GM12878 (cell line): Measurements from ENCODE around the gene IFNLR1. TPM values are rescaled to one million over a fixed set of nuclear protein-coding genes. Genes with fewer than 3 reads are reported as not detected.

Source experiments
- ATAC-seq: fragments of 200-7000 bp; cut with Tn5 transposase; 3 replicates; pipeline ENCODE4 v1.9.1; 2020; ENCODE audit warnings: mild to moderate bottlenecking, moderate library complexity
- BruUV-seq: library from RNA; stranded (reverse); fragments of 400-500 nt; replicated peaks from 2 replicates; lab custom pipeline; 2021; lab: Mats Ljungman, UMichigan
- CTCF ChIA-PET: fragments of 300-600 bp; sonication (Branson Sonifier 250); formaldehyde crosslinking; extraction: SDS; loops from one replicate; lab custom pipeline; 2021; ENCODE audit warnings: inconsistent platforms; lab: Yijun Ruan, JAX
- POLR2A ChIA-PET: fragments of 350-600 bp; formaldehyde crosslinking; extraction: SDS; loops from one replicate; lab custom pipeline; 2021; ENCODE audit warnings: inconsistent platforms; lab: Charles Lee
- RAD21 ChIA-PET: fragments of 300-600 bp; sonication (Branson Sonifier 250); formaldehyde crosslinking; loops from one replicate; lab custom pipeline; 2023; ENCODE audit warnings: antibody characterized with exemption; ENCODE audit not compliant: unreplicated experiment; lab: Charles Lee
- SMC1A ChIA-PET: fragments of 300-600 bp; sonication (Branson Sonifier 250); formaldehyde crosslinking; loops from one replicate; lab custom pipeline; 2023; ENCODE audit not compliant: unreplicated experiment, uncharacterized antibody; lab: Charles Lee
- DNase-seq: peaks from one replicate; pipeline ENCODE4 v3.0.0-alpha.2; 2011; ENCODE audit warnings: low read depth, low spot score
- FAIRE-seq: peaks from 3 replicates; lab custom pipeline; 2011; peaks lifted over from hg19 to GRCh38; lab: Jason Lieb, UNC
- H2AFZ ChIP-seq: 2 replicates; pipeline ENCODE4 v1.6.0; 2011; ENCODE audit warnings: low read depth, low read length, control low read depth; ENCODE audit not compliant: control insufficient read depth
- H3K27ac ChIP-seq: 2 replicates; pipeline ENCODE4 v1.5.1; 2011; ENCODE audit warnings: control low read depth; ENCODE audit not compliant: control insufficient read depth, insufficient read depth
- H3K27me3 ChIP-seq, 2 experiments: replicated peaks in 1 of 2; 2 replicates each; pipeline versions ENCODE4 v1.6.0 to v1.6.1; 2011; ENCODE audit warnings: low read length in 1 of 2; ENCODE audit not compliant: control insufficient read depth in 2 of 2, insufficient read depth in 2 of 2
- H3K36me3 ChIP-seq, 2 experiments: 2 replicates each; pipeline ENCODE4 v1.5.1; 2011; ENCODE audit warnings: low read length in 1 of 2; ENCODE audit not compliant: control insufficient read depth in 2 of 2, insufficient read depth in 2 of 2
- H3K4me1 ChIP-seq: 2 replicates; pipeline ENCODE4 v1.6.1; 2011; ENCODE audit warnings: mild to moderate bottlenecking, low read length, moderate library complexity, mixed read lengths; ENCODE audit not compliant: control insufficient read depth, insufficient read depth
- H3K4me2 ChIP-seq: 2 replicates; pipeline ENCODE4 v1.6.0; 2011; ENCODE audit warnings: control low read depth; ENCODE audit not compliant: control insufficient read depth, insufficient read depth
- H3K4me3 ChIP-seq: fragments of 200-600 bp; sonication (generic); 2 replicates; pipeline ENCODE4 v1.5.1; 2016
- H3K79me2 ChIP-seq: 2 replicates; pipeline ENCODE4 v1.6.0; 2011; ENCODE audit warnings: low read length; ENCODE audit not compliant: control insufficient read depth, insufficient read depth
- H3K9ac ChIP-seq: 2 replicates; pipeline ENCODE4 v1.8.0; 2011; ENCODE audit warnings: low read length, control low read depth, mixed read lengths; ENCODE audit not compliant: control insufficient read depth, insufficient read depth
- H3K9me3 ChIP-seq: replicated peaks from 3 replicates; pipeline ENCODE4 v1.5.1; 2011; ENCODE audit warnings: mild to moderate bottlenecking, low read length; ENCODE audit not compliant: control insufficient read depth, insufficient read depth
- H4K20me1 ChIP-seq: 2 replicates; pipeline ENCODE4 v1.6.0; 2011; ENCODE audit not compliant: control insufficient read depth, insufficient read depth
- EGR1 ChIP-seq, 2 experiments: IDR thresholded peaks; 1 replicate in 1 of 2; 2 replicates in 1 of 2; pipeline ENCODE4 v1.6.1; 2011 to 2012; ENCODE audit warnings: low read depth in 2 of 2, low read length in 2 of 2, borderline replicate concordance in 1 of 2, mild to moderate bottlenecking in 1 of 2, moderate library complexity in 1 of 2
- JUND ChIP-seq: IDR thresholded peaks from 2 replicates; pipeline ENCODE4 v1.6.1; 2012; ENCODE audit warnings: low read depth, mild to moderate bottlenecking, low read length, improper control_type of control experiment, moderate library complexity
- KAT2A ChIP-seq: conservative IDR thresholded peaks from 2 replicates; pipeline ENCODE4 v1.6.1; 2011; ENCODE audit warnings: low read depth, low read length; ENCODE audit not compliant: control insufficient read depth
- MEF2A ChIP-seq: IDR thresholded peaks from 2 replicates; pipeline ENCODE4 v1.6.1; 2011; ENCODE audit warnings: low read depth, mild to moderate bottlenecking, low read length, moderate library complexity; ENCODE audit not compliant: insufficient read depth
- MEF2B ChIP-seq: fragments of 450-650 bp; IDR thresholded peaks from 2 replicates; pipeline ENCODE4 v1.6.1; 2018; ENCODE audit warnings: mild to moderate bottlenecking, moderate library complexity; ENCODE audit not compliant: partially characterized antibody, poor library complexity, severe bottlenecking
- NBN ChIP-seq: fragments of 450-650 bp; IDR thresholded peaks from 2 replicates; pipeline ENCODE4 v1.6.1; 2016
- SIX5 ChIP-seq: IDR thresholded peaks from 2 replicates; pipeline ENCODE4 v1.6.1; 2011; ENCODE audit warnings: mild to moderate bottlenecking, low read depth, low read length, moderate library complexity; ENCODE audit not compliant: severe bottlenecking
- SREBF1 ChIP-seq: IDR thresholded peaks from 2 replicates; pipeline ENCODE4 v1.6.1; 2012; ENCODE audit warnings: mild to moderate bottlenecking, low read length
- YY1 ChIP-seq: IDR thresholded peaks from 2 replicates; pipeline ENCODE4 v1.6.1; 2011; ENCODE audit warnings: low read depth, mild to moderate bottlenecking, low read length
- ZNF217 ChIP-seq: fragments of 450-650 bp; IDR thresholded peaks from 2 replicates; pipeline ENCODE4 v1.6.1; 2017; ENCODE audit warnings: antibody characterized with exemption, mild to moderate bottlenecking
- WGBS: methylation state at CpG from one replicate; pipeline ENCODE4 v1.1.6; 2016; ENCODE audit warnings: low lambda C conversion rate; ENCODE audit not compliant: insufficient replicate concordance, insufficient coverage; ENCODE audit errors: missing lambda C conversion rate; 5-methylcytosine and 5-hydroxymethylcytosine counted together
- in situ Hi-C: fragments of 300-500 bp; cut with MboI; formaldehyde crosslinking; loops from 9 replicates; pipeline ENCODE4 v1.14.3; 2018; ENCODE audit warnings: mixed read lengths
- intact Hi-C: fragments of 100-400 bp; cut with micrococcal nuclease; formaldehyde crosslinking; loops from one replicate; pipeline ENCODE4 v1.14.2; 2022; ENCODE audit not compliant: unreplicated experiment
- polyA plus RNA-seq, 11 experiments: library from polyadenylated mRNA; depleted of rRNA in 4 of 11; unstranded in 6 of 11; stranded (reverse) in 5 of 11; fragments of >200 nt; fragmentation: Nextera tagmentation in 4 of 11; fragmentation: Illumina TruSeq in 1 of 11; extraction: Ambion mirVana in 4 of 11; extraction: Trizol in 1 of 11; gene quantifications; 1 replicate in 1 of 11; 2 replicates in 10 of 11; pipeline versions ENCODE4 v1.2.1 to v1.2.3, GENCODE V29; 2011 to 2016; ENCODE audit warnings: inconsistent platforms in 2 of 11, missing spikeins in 2 of 11, low read depth in 1 of 11
- total RNA-seq, 4 experiments: library from RNA; depleted of rRNA in 3 of 4; stranded (reverse); fragments of >200 nt in 3 of 4; fragmentation: Illumina TruSeq in 1 of 4; extraction: Trizol in 1 of 4; gene quantifications; 2 replicates each; pipeline versions ENCODE4 v1.2.1 to v1.2.3, GENCODE V29; 2013 to 2021
- TF ChIP-seq, protein P1 (sequence below): IDR thresholded peaks from 2 replicates; pipeline ENCODE4 v1.6.1; 2012; ENCODE audit warnings: low read depth, low read length, improper control_type of control experiment
- TF ChIP-seq, protein P2 (sequence below): fragments of 450-650 bp; IDR thresholded peaks from 2 replicates; pipeline ENCODE4 v1.6.1; 2017; ENCODE audit warnings: borderline replicate concordance

IFNLR1 gene
- total and polyA plus RNA-seq, 10 of the 15 experiments (the other 5 are each of a cell fraction or from before 2014, with no cell fraction given): 0.31 to 5.6 (median 3.9) TPM

DNA sequence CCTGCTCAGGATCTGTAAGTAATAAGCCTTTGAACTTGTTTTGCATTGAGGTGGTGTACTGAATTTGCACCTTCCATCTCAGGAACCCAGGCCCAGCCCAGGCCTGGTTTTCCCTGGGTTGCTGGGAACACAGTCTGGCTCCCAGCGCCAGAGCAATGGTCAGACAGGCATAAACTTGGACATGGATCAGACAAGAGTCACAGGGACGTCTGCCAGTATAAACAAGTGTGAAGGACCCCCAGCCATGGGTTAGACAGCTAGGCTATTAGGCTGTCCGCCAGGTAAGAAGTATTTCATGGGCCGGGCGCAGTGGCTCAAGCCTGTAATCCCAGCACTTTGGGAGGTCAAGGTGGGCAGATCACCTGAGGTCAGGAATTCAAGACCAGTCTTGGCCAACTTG lies 5.5 kb downstream of the IFNLR1 start:
- ChIA-PET POLR2A (interaction anchor here (0.6 kb wide), 1 partner anchor 199 kb away, joined by 3 read pairs; no protein-coding TSS in a partner anchor), SMC1A (no interaction called here), CTCF (interaction anchor here (1.6 kb wide), 1 partner anchor 17 kb away, joined by 5 read pairs; no protein-coding TSS in a partner anchor)
- H2AFZ ChIP-seq: no peak overlapping the region
- no TSS peak for BruUV-seq
- no peaks in the 10 kb centered on the region; the same call in 1 of the 2 replicates for H3K79me2 ChIP-seq
- DNase-seq: no peak
- no peaks in the 10 kb centered on the region; a peak in 1 of 4 replicates for H3K36me3 ChIP-seq
- no peaks in the 10 kb centered on the region for H3K9me3 ChIP-seq
- TF ChIP-seq ZNF217 (no peak), MEF2A (no peak), YY1 (no peak), JUND (no peak), MEF2B (no peak), KAT2A (no peak), NBN (no peak), SREBF1 (no peak)
- TF ChIP-seq, all 136 proteins: peak for 0
- Histone ChIP-seq H3K4me2 (no peak overlapping the region), H3K27ac (no peak overlapping the region), H4K20me1 (no peaks in the 10 kb centered on the region), H3K4me3 (no peak overlapping the region), H3K4me1 (peaks cover 6% of the 10 kb centered on the region), H3K9ac (no peak overlapping the region), H3K27me3 (peaks cover 0 to 2% of the 10 kb centered on the region in 2 experiments; a peak in 2 of 4 replicates)
- no peak for ATAC-seq
- RAD21 ChIA-PET: interaction anchor here (0.7 kb wide), 1 partner anchor 554 kb away, joined by 3 read pairs; no protein-coding TSS in a partner anchor
- no peak for FAIRE-seq
- intact Hi-C loops (no loop called here), in situ Hi-C loops (no loop called here)
- 71% methylated on average over 5 of the region's 5 CpGs for WGBS

DNA sequence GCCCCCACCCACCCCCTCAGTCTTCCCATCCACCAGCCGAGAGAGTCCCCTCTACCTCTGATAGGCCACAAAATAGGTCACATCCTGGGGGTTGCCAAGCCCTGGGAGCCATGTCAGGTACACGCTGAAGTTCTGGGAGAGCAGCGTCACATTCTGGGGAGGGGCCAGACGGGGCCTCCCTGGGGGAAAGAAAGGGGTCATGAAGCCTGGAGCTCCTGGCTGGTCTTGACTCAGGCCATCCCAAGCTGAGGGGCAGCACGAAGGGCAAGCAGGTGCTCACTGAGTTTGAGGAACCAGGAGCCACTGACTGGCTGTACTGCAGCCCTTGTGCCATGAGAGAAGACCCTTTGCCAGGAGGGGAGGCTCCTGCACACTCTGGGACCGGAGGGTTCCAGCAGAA lies 6.4 kb downstream of the IFNLR1 start:
- Histone ChIP-seq H3K4me1 (peaks cover 6% of the 10 kb centered on the region), H3K27me3 (peaks cover 0 to 2% of the 10 kb centered on the region in 2 experiments; a peak in 1 of 4 replicates), H4K20me1 (no peaks in the 10 kb centered on the region), H3K36me3 (no peaks in the 10 kb centered on the region; a peak in 1 of 4 replicates), H3K27ac (no peak overlapping the region), H3K4me3 (no peak overlapping the region), H3K79me2 (no peaks in the 10 kb centered on the region; the same call in 1 of the 2 replicates), H2AFZ (no peak overlapping the region), H3K9ac (no peak overlapping the region), H3K4me2 (no peak overlapping the region), H3K9me3 (no peaks in the 10 kb centered on the region)
- CTCF ChIA-PET: interaction anchor here (1.6 to 2.7 kb wide), 3 partner anchors 18 to 211 kb away, joined by 5 to 9 read pairs (median 8); no protein-coding TSS in a partner anchor
- intact Hi-C loops: no loop called here
- SMC1A ChIA-PET: interaction anchor here (1.0 to 2.2 kb wide), 2 partner anchors 10 to 18 kb away, joined by 3 to 8 read pairs; no protein-coding TSS in a partner anchor
- no TSS peak for BruUV-seq
- DNase-seq (no peak), ATAC-seq (no peak), FAIRE-seq (no peak)
- in situ Hi-C loops: no loop called here
- TF ChIP-seq SIX5: no peak
- no peak for TF ChIP-seq EGR1 (IDR thresholded peaks at IDR 0.05; ENCODE audit: borderline replicate concordance in 1 of 2, low read depth in 2 of 2, low read length in 2 of 2)
- TF ChIP-seq, protein P1, sequence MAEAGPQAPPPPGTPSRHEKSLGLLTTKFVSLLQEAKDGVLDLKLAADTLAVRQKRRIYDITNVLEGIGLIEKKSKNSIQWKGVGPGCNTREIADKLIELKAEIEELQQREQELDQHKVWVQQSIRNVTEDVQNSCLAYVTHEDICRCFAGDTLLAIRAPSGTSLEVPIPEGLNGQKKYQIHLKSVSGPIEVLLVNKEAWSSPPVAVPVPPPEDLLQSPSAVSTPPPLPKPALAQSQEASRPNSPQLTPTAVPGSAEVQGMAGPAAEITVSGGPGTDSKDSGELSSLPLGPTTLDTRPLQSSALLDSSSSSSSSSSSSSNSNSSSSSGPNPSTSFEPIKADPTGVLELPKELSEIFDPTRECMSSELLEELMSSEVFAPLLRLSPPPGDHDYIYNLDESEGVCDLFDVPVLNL: no peak
- TF ChIP-seq, protein P2, sequence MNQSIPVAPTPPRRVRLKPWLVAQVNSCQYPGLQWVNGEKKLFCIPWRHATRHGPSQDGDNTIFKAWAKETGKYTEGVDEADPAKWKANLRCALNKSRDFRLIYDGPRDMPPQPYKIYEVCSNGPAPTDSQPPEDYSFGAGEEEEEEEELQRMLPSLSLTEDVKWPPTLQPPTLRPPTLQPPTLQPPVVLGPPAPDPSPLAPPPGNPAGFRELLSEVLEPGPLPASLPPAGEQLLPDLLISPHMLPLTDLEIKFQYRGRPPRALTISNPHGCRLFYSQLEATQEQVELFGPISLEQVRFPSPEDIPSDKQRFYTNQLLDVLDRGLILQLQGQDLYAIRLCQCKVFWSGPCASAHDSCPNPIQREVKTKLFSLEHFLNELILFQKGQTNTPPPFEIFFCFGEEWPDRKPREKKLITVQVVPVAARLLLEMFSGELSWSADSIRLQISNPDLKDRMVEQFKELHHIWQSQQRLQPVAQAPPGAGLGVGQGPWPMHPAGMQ: no peak
- 67% methylated on average over 6 of the region's 6 CpGs for WGBS
- RAD21 ChIA-PET: interaction anchor here (1.1 kb wide), 1 partner anchor 212 kb away, joined by 3 read pairs; no protein-coding TSS in a partner anchor
- POLR2A ChIA-PET: no interaction called here
